Cerebellar cortex (tissue), 1 donor: ENCODE data around the gene NHEJ1.

Experiments
- DNase-seq: peaks from one replicate; pipeline ENCODE4 v3.0.0-alpha.2; 2015; ENCODE audit warnings: low spot score

NHEJ1 gene

GRCh38 chr2:219058541-219059374, 101.9 kb downstream of the NHEJ1 start:
- no peak for DNase-seq

DNA sequence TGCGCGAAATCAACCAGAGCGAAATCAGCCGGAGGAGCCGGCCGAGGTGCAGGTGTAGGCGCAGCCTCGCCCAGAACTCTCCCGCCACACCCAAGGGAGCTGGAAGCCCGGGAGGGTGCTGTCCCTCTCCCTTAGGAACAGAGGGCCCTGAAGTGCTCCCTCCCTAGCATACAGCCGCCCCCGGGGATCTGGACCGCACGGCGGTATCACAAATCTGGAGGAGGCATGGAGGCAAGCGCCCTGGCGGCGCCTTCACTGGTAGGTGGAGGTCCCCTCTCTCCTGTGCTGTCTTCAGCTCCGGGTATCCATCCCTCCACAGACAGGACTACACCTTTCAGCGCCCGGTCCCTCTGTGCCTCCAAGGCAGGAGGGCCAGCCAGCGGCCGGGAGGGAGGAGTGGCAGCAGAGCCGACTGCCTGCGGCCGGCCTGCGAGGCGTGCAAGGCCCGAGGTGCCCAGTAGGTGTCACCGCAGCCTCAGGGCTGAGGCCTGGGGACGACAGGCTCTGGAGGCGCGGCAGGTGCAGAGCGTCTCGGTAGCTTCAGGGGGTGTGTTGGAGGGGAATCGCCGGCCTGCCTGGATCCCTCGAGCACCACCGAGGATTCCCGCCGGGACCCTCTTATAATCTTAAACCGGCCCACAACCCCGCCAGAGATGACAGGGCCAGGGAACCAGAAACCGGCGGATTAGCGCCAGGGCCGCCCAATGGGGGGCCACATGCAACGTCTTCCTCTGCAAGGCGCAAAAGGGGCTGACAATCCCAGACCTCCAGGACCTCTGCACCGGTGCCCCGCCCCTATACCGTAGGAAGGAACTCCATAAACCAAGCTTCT, 102.7 kb downstream of the NHEJ1 start:
- DNase-seq = peak; percentile 63

GRCh38 chr2:219056896-219057708, 103.5 kb downstream of the NHEJ1 start:
- no peak for DNase-seq

- DNase-seq = no peak
Observed at GRCh38 chr2:219056176-219056895, 104.3 kb downstream of the NHEJ1 start.

- no peak for DNase-seq
Observed at GRCh38 chr2:219054956-219055903, 105.4 kb downstream of the NHEJ1 start.

DNA sequence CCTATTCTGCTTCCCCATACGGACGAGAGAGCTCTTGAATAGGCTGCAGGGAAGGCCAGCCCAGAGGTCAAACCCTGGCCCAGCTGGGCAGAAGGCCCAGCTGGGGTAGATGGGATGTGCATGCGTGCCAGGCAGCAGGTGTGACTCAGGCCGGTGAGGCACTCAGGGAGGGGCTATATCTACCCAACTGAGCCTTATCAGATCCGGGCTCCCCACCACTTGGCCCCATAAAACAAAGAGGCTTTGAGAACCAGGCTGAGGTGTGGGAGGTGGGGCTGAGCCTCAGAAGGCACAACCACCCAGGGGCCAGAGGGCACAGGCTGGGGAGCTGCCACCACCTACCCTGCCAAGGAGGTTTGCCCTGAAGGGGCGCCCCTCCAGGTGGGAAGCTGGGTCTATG, 111.3 kb downstream of the NHEJ1 start:
- DNase-seq = no peak

- no peak for DNase-seq
Observed at GRCh38 chr2:219045937-219046550, 114.6 kb downstream of the NHEJ1 start.

GRCh38 chr2:219042750-219043149, 117.9 kb downstream of the NHEJ1 start:
- no peak for DNase-seq

GRCh38 chr2:219042157-219042556, 118.5 kb downstream of the NHEJ1 start:
- DNase-seq = no peak

- peak; percentile 67 for DNase-seq
Observed at GRCh38 chr2:219041252-219041651, 119.4 kb downstream of the NHEJ1 start, which contains the start of gene CFAP65. Gene CFAP65 (minus strand): TSS chr2:219041516. CDS start chr2:219039048, 2,468 bp downstream.

DNA sequence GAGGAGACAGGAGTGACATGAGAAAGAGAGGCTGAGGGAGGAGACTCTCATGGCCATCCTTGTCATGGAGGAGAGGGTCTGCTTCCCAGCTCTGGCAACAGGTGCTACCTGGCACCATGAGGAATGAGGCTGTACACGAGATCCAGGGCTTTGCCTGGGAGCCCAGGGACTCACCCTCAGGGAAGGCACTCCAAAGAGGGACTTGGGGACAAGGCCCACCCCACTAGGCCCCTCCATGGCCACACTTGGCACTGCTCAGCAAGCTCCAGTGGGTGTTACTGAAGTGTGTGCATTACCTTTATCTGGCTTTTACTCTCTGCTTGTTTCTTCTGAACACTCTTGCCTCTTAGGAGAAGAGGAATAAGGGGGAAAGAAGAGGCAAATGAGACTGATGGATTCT, 122.0 kb downstream of the NHEJ1 start:
- DNase-seq = no peak

DNA sequence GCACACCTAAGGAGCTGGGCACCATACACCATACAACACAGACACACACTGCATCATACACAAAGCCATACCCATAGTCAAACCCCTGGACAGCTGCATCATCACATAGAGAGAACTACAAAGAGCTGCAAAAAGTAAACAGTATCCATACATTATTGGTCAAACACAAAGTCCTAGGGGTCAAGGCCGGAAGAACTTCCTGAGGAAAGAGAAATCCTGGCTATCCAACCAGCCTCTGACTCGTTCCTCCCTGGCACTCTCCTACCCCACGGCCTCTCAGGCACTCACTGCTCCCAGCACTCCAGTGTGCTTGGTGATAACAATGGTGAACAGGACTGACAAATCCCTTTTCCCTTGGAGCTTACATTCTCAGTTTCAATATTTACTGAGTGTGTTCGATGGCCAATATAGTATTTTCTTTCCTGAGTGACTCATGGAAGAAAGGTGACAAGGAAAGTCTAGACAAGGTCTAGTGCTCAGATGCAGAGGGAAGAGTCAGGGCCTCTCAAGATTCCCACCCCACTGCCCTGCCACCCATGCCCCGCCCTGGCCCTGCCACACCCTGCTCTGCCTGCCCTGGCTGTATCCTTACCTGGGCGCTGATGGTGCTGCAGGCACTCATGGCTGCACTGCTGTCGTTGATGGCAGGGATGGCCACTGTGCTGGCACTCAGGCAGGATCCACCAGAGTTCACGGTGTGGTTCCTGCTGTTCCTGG, 122.7 kb downstream of the NHEJ1 start:
- no peak for DNase-seq

DNA sequence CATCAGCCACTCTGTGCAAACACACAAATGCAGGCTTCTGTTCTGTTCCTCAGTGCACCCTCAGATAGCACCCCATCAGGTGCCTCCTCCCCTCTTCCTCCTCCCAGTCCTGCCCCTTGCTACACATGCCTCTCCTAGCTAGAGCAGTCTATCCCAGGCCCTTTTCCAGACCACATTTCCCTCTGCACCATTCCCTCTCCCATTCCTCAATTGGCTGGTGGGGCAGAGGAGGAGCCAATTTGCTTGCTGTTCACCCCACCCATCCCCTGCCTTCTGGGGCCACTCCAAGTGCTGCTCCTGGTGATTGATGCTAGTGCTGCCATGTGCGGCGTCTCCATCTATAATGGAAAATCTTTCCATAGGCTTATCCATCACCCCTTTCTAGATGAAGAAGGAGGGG, 124.7 kb downstream of the NHEJ1 start:
- DNase-seq = no peak

- no peak for DNase-seq
Observed at GRCh38 chr2:219034823-219035222, 125.8 kb downstream of the NHEJ1 start.

GRCh38 chr2:219032051-219032745, 128.4 kb downstream of the NHEJ1 start:
- DNase-seq = no peak

GRCh38 chr2:219031005-219031738, 129.4 kb downstream of the NHEJ1 start:
- DNase-seq = no peak

GRCh38 chr2:219030177-219030940, 130.3 kb downstream of the NHEJ1 start:
- DNase-seq = no peak
